Astrocyte of the cerebellum (primary cell): ENCODE measurements around the gene PTPRU.

Experiments used
- DNase-seq: peaks from one replicate; pipeline ENCODE4 v3.0.0-alpha.2; 2011; ENCODE audit warnings: low read depth
- H3K4me3 ChIP-seq: 2 replicates; pipeline ENCODE4 v1.5.1; 2011; ENCODE audit warnings: mild to moderate bottlenecking, low read depth, low read length, moderate library complexity
- CTCF ChIP-seq: IDR thresholded peaks from 2 replicates; pipeline ENCODE4 v1.5.1; 2012; ENCODE audit warnings: low read length, low read depth, moderate library complexity, mild to moderate bottlenecking; ENCODE audit errors: missing control alignments
- in situ Hi-C: cut with HindIII; loops from 2 replicates; pipeline ENCODE4 v1.10.0; 2017; ENCODE audit warnings: low sequenced_read_pairs

PTPRU gene

GRCh38 chr1:29254346-29254745, 18.0 kb downstream of the PTPRU start:
- DNase-seq: no peak
- H3K4me3 ChIP-seq: no peak overlapping the region
- TF ChIP-seq CTCF: no peak
- in situ Hi-C loops: no loop called here

GRCh38 chr1:29255134-29255666, 18.9 kb downstream of the PTPRU start:
- in situ Hi-C loops: no loop called here
- no peak for DNase-seq
- TF ChIP-seq CTCF: no peak
- H3K4me3 ChIP-seq: no peak overlapping the region

GRCh38 chr1:29256394-29256793, 20.1 kb downstream of the PTPRU start:
- no peak for DNase-seq
- TF ChIP-seq CTCF: no peak
- in situ Hi-C loops: no loop called here
- H3K4me3 ChIP-seq: no peak overlapping the region

- no peak overlapping the region for H3K4me3 ChIP-seq
- DNase-seq: no peak
- in situ Hi-C loops: no loop called here
- no peak for TF ChIP-seq CTCF
Observed at GRCh38 chr1:29256979-29257804, 20.9 kb downstream of the PTPRU start.

GRCh38 chr1:29258189-29258975, 22.1 kb downstream of the PTPRU start:
- H3K4me3 ChIP-seq: no peak overlapping the region
- TF ChIP-seq CTCF: no peak
- DNase-seq: no peak
- in situ Hi-C loops: no loop called here

- in situ Hi-C loops: no loop called here
- no peak for TF ChIP-seq CTCF
- DNase-seq: no peak
Observed at GRCh38 chr1:29258976-29259801, 22.9 kb downstream of the PTPRU start.

More at GRCh38 chr1:29258976-29259801, 22.9 kb downstream of the PTPRU start:
- H3K4me3 ChIP-seq: peak overlapping the region; percentile 43
